Measurements from ENCODE around the gene KANSL1.

The KANSL1 gene

GRCh38 chr17:46179375-46179999 is 13.7 kb downstream of the KANSL1 start:
- TF ChIP-seq ZC3H10 (CRISPR knock-in tag; IDR thresholded peaks at IDR 0.05) = no peak
- no peak for TF ChIP-seq CREB5 (CRISPR knock-in tag; IDR thresholded peaks at IDR 0.05; ENCODE audit: low read depth)
- TF ChIP-seq POU6F1 (CRISPR knock-in tag; IDR thresholded peaks at IDR 0.05; ENCODE audit: borderline replicate concordance, low read depth) = no peak
- no peak for TF ChIP-seq ARNTL (CRISPR knock-in tag; IDR thresholded peaks at IDR 0.05; ENCODE audit: borderline replicate concordance, low read depth)
- TF ChIP-seq PATZ1 (CRISPR knock-in tag; IDR thresholded peaks at IDR 0.05; ENCODE audit: borderline replicate concordance) = no peak
- no peak for TF ChIP-seq ESRRG (CRISPR knock-in tag; IDR thresholded peaks at IDR 0.05)
- TF ChIP-seq RARB (CRISPR knock-in tag; IDR thresholded peaks at IDR 0.05) = no peak
- no peak for TF ChIP-seq TCF4 (CRISPR knock-in tag; IDR thresholded peaks at IDR 0.05; ENCODE audit: borderline replicate concordance)
- no peak for TF ChIP-seq OSR1 (CRISPR knock-in tag; IDR thresholded peaks at IDR 0.05)
- TF ChIP-seq ZFP3 (CRISPR knock-in tag; IDR thresholded peaks at IDR 0.05) = no peak
- TF ChIP-seq BACH2 (CRISPR knock-in tag; IDR thresholded peaks at IDR 0.05; ENCODE audit: borderline replicate concordance) = no peak
- no peak for TF ChIP-seq ISL1 (CRISPR knock-in tag; IDR thresholded peaks at IDR 0.05)
- TF ChIP-seq TSHZ2 (CRISPR knock-in tag; IDR thresholded peaks at IDR 0.05) = no peak
- TF ChIP-seq CSDC2 (CRISPR knock-in tag; IDR thresholded peaks at IDR 0.05) = no peak
- no peak for TF ChIP-seq TOX (CRISPR knock-in tag; IDR thresholded peaks at IDR 0.05; ENCODE audit: borderline replicate concordance)
- no peak for TF ChIP-seq GLIS3 (CRISPR knock-in tag; IDR thresholded peaks at IDR 0.05)
- TF ChIP-seq CSRNP3 (CRISPR knock-in tag; IDR thresholded peaks at IDR 0.05) = no peak
- no peak for TF ChIP-seq ZNF8 (CRISPR knock-in tag; IDR thresholded peaks at IDR 0.05)
- no peak for TF ChIP-seq SNAI2 (CRISPR knock-in tag; IDR thresholded peaks at IDR 0.05)
- ATAC-seq = no peak

GRCh38 chr17:46178550-46179214 is 14.5 kb downstream of the KANSL1 start:
- no peak for ATAC-seq
- no peak for TF ChIP-seq BACH2 (CRISPR knock-in tag; IDR thresholded peaks at IDR 0.05; ENCODE audit: borderline replicate concordance)
- no peak for TF ChIP-seq ARNTL (CRISPR knock-in tag; IDR thresholded peaks at IDR 0.05; ENCODE audit: borderline replicate concordance, low read depth)
- TF ChIP-seq RARB (CRISPR knock-in tag; IDR thresholded peaks at IDR 0.05) = no peak
- TF ChIP-seq GLIS3 (CRISPR knock-in tag; IDR thresholded peaks at IDR 0.05) = no peak
- no peak for TF ChIP-seq ZFP3 (CRISPR knock-in tag; IDR thresholded peaks at IDR 0.05)
- no peak for TF ChIP-seq CSRNP3 (CRISPR knock-in tag; IDR thresholded peaks at IDR 0.05)
- no peak for TF ChIP-seq TCF4 (CRISPR knock-in tag; IDR thresholded peaks at IDR 0.05; ENCODE audit: borderline replicate concordance)
- TF ChIP-seq TSHZ2 (CRISPR knock-in tag; IDR thresholded peaks at IDR 0.05) = no peak
- no peak for TF ChIP-seq POU6F1 (CRISPR knock-in tag; IDR thresholded peaks at IDR 0.05; ENCODE audit: borderline replicate concordance, low read depth)
- TF ChIP-seq ZFP30 (CRISPR knock-in tag; IDR thresholded peaks at IDR 0.05) = no peak
- TF ChIP-seq TOX (CRISPR knock-in tag; IDR thresholded peaks at IDR 0.05; ENCODE audit: borderline replicate concordance) = no peak
